HEK293T (cell line): Measurements from ENCODE around the gene CRIM1.

Experiments
- HDGF ChIP-seq: fragments of 450-650 bp; IDR thresholded peaks from 2 replicates; pipeline ENCODE4 v1.6.1; 2017; ENCODE audit warnings: antibody characterized with exemption, borderline replicate concordance
- L3MBTL2 ChIP-seq: fragments of 450-650 bp; conservative IDR thresholded peaks from 2 replicates; pipeline ENCODE4 v1.6.1; 2016; ENCODE audit warnings: mild to moderate bottlenecking
- NFRKB ChIP-seq: fragments of 450-650 bp; IDR thresholded peaks from 2 replicates; pipeline ENCODE4 v1.6.1; 2016; ENCODE audit warnings: mild to moderate bottlenecking, moderate library complexity
- SUZ12 ChIP-seq: fragments of 450-650 bp; IDR thresholded peaks from 2 replicates; pipeline ENCODE4 v1.6.1; 2016; ENCODE audit warnings: mild to moderate bottlenecking
- TARDBP ChIP-seq: fragments of 450-650 bp; IDR thresholded peaks from 2 replicates; pipeline ENCODE4 v1.6.1; 2016

- TF ChIP-seq NFRKB (no peak), TARDBP (no peak), L3MBTL2 (no peak), HDGF (no peak), SUZ12 (no peak)
Observed at GRCh38 chr2:36339607-36340218, 15.9 kb upstream of the CRIM1 start.
